GM23338 (cell line): ENCODE results near the gene PTGIS.

Source experiments
- CREB1 ChIP-seq: fragments of 250-450 bp; sonication (Bioruptor Pico); IDR thresholded peaks from 2 replicates; pipeline ENCODE4 v1.5.0; 2020; ENCODE audit warnings: low read depth, mild to moderate bottlenecking, moderate library complexity
- CTCF ChIP-seq, 2 experiments: fragments of 200-600 bp in 1 of 2; sonication (generic) in 1 of 2; conservative IDR thresholded peaks; 2 replicates each; pipeline versions ENCODE4 v1.5.1 to v1.6.1; 2016 to 2017; ENCODE audit warnings: antibody characterized with exemption in 2 of 2, low read depth in 2 of 2, mild to moderate bottlenecking in 2 of 2, moderate library complexity in 1 of 2
- ETS1 ChIP-seq: IDR thresholded peaks from 2 replicates; pipeline ENCODE4 v1.6.1; 2016; ENCODE audit warnings: antibody characterized with exemption
- EZH2 ChIP-seq: fragments of 200-600 bp; sonication (generic); IDR thresholded peaks from one replicate; pipeline ENCODE4 v1.8.0; 2017; ENCODE audit warnings: antibody characterized with exemption, mild to moderate bottlenecking, low read depth; ENCODE audit not compliant: unreplicated experiment
- EZH2phosphoT487 ChIP-seq: fragments of 200-600 bp; sonication (generic); IDR thresholded peaks from one replicate; pipeline ENCODE4 v1.8.1; 2018; ENCODE audit warnings: antibody characterized with exemption; ENCODE audit not compliant: unreplicated experiment
- JUNB ChIP-seq: IDR thresholded peaks from one replicate; pipeline ENCODE4 v1.6.1; 2016; ENCODE audit warnings: antibody characterized with exemption; ENCODE audit not compliant: unreplicated experiment
- NANOG ChIP-seq: IDR thresholded peaks from 2 replicates; pipeline ENCODE4 v1.6.1; 2016; ENCODE audit warnings: antibody characterized with exemption, borderline replicate concordance
- POLR2AphosphoS5 ChIP-seq: IDR thresholded peaks from 2 replicates; pipeline ENCODE4 v1.6.1; 2016; ENCODE audit warnings: antibody characterized with exemption, low read depth
- REST ChIP-seq: IDR thresholded peaks from one replicate; pipeline ENCODE4 v1.6.1; 2018; ENCODE audit warnings: antibody characterized with exemption; ENCODE audit not compliant: unreplicated experiment
- ZNF114 ChIP-seq: fragments of 250-450 bp; sonication (Bioruptor Pico); IDR thresholded peaks from 2 replicates; pipeline ENCODE4 v1.5.0; 2020; ENCODE audit warnings: mild to moderate bottlenecking, moderate library complexity
- ZNF331 ChIP-seq: fragments of 250-450 bp; sonication (Bioruptor Pico); IDR thresholded peaks from 2 replicates; pipeline ENCODE4 v1.5.0; 2020; ENCODE audit warnings: low read depth, mild to moderate bottlenecking, moderate library complexity

- no peak for TF ChIP-seq CTCF (conservative IDR thresholded peaks at IDR 0.05; ENCODE audit: low read depth in 2 of 2)
- TF ChIP-seq EZH2phosphoT487: no peak
- no peak for TF ChIP-seq EZH2
- no peak for TF ChIP-seq ZNF331 (CRISPR knock-in tag)
- TF ChIP-seq ETS1: no peak
- TF ChIP-seq POLR2AphosphoS5: no peak
- no peak for TF ChIP-seq CREB1 (CRISPR knock-in tag)
- TF ChIP-seq ZNF114 (CRISPR knock-in tag): no peak
- no peak for TF ChIP-seq REST
- no peak for TF ChIP-seq NANOG
- no peak for TF ChIP-seq JUNB
Measured at GRCh38 chr20:49572857-49573256, 4.9 kb upstream of the PTGIS start.
